DOHH2 (cell line): ENCODE data around the gene SUOX.
A peak's percentile ranks its signal among the peaks of the same experiment; 100 is the strongest.

Experiments used
- H3F3A ChIP-seq: fragments of 200-600 bp; sonication (generic), shearing (Covaris generic); 2 replicates; pipeline ENCODE4 v1.6.0; 2016; ENCODE audit warnings: antibody characterized with exemption, mild to moderate bottlenecking; ENCODE audit not compliant: control insufficient read depth, insufficient read depth
- H3K27ac ChIP-seq: fragments of 200-600 bp; sonication (generic); 2 replicates; pipeline ENCODE4 v1.5.1; 2014; ENCODE audit warnings: low read depth, mild to moderate bottlenecking, low read length, moderate library complexity
- H3K27me3 ChIP-seq: fragments of 200-600 bp; sonication (generic); 2 replicates; pipeline ENCODE4 v1.6.1; 2014; ENCODE audit warnings: mild to moderate bottlenecking, low read length, mixed read lengths; ENCODE audit not compliant: control insufficient read depth
- H3K36me3 ChIP-seq: fragments of 200-600 bp; sonication (generic); 2 replicates; pipeline ENCODE4 v1.6.1; 2014; ENCODE audit warnings: mild to moderate bottlenecking, low read length, moderate library complexity, mixed read lengths; ENCODE audit not compliant: control insufficient read depth
- H3K4me1 ChIP-seq: fragments of 200-600 bp; sonication (generic); 2 replicates; pipeline ENCODE4 v1.6.1; 2014; ENCODE audit warnings: mild to moderate bottlenecking, low read length, mixed read lengths; ENCODE audit not compliant: control insufficient read depth
- H3K4me2 ChIP-seq: fragments of 200-600 bp; sonication (generic); 2 replicates; pipeline ENCODE4 v1.6.0; 2014; ENCODE audit warnings: mild to moderate bottlenecking, low read length, moderate library complexity
- H3K4me3 ChIP-seq: fragments of 200-600 bp; sonication (generic); 2 replicates; pipeline ENCODE4 v1.5.1; 2014; ENCODE audit warnings: mild to moderate bottlenecking, low read length, mixed read lengths
- H3K79me2 ChIP-seq: fragments of 200-600 bp; sonication (generic); 2 replicates; pipeline ENCODE4 v1.6.1; 2014; ENCODE audit warnings: mild to moderate bottlenecking, low read length, mixed read lengths; ENCODE audit not compliant: control insufficient read depth
- H3K9me2 ChIP-seq: fragments of 200-600 bp; sonication (generic); replicated peaks from 2 replicates; pipeline ENCODE4 v1.6.1; 2014; ENCODE audit warnings: mild to moderate bottlenecking, low read length, mixed read lengths; ENCODE audit not compliant: control insufficient read depth
- H3K9me3 ChIP-seq: fragments of 200-600 bp; sonication (generic); 2 replicates; pipeline ENCODE4 v1.6.1; 2014; ENCODE audit warnings: antibody characterized with exemption, low read length, mixed read lengths; ENCODE audit not compliant: control insufficient read depth, insufficient read depth
- H4K20me1 ChIP-seq: fragments of 200-600 bp; sonication (generic); 2 replicates; pipeline ENCODE4 v1.6.0; 2014; ENCODE audit warnings: low read depth, mild to moderate bottlenecking, antibody characterized with exemption, low read length, moderate library complexity; ENCODE audit not compliant: control insufficient read depth, insufficient read depth
- EZH2phosphoT487 ChIP-seq: fragments of 200-600 bp; sonication (generic); IDR thresholded peaks from 2 replicates; pipeline ENCODE4 v1.6.1; 2017; ENCODE audit warnings: borderline replicate concordance, mild to moderate bottlenecking, antibody characterized with exemption, low read length, moderate library complexity, mixed read lengths
- TF ChIP-seq, protein P1 (sequence below): fragments of 200-600 bp; sonication (generic); IDR thresholded peaks from one replicate; pipeline ENCODE4 v1.5.1; 2014; ENCODE audit warnings: antibody characterized with exemption, mild to moderate bottlenecking, low read depth, low read length; ENCODE audit not compliant: poor library complexity, severe bottlenecking

SUOX gene

DNA sequence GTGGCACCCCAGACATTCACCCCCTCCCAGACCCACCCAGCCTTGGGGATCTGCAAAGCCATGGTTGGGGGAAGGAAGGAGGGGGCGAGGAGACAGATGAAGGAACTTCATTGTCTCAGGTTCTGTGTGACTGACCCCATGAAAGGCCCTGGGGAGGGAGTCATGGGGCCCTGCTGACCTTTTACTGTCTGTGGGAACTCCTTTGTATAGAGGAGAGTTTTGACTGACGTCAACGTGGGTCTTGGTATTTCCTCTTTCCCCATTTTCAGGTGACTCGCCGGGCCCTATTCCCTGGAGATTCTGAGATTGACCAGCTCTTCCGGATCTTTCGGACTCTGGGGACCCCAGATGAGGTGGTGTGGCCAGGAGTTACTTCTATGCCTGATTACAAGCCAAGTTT, 26.3 kb upstream of the SUOX start:
- Histone ChIP-seq H3K9me2 (no peaks in the 10 kb centered on the region), H3F3A (peaks cover 8% of the 10 kb centered on the region; the same call in 1 of the 2 replicates), H3K9me3 (no peaks in the 10 kb centered on the region), H4K20me1 (no peaks in the 10 kb centered on the region), H3K4me3 (no peak overlapping the region), H3K27me3 (no peaks in the 10 kb centered on the region), H3K4me1 (peaks cover 41% of the 10 kb centered on the region), H3K27ac (no peak overlapping the region), H3K4me2 (no peak overlapping the region), H3K79me2 (peaks cover 34% of the 10 kb centered on the region), H3K36me3 (peaks cover 62% of the 10 kb centered on the region)
- TF ChIP-seq EZH2phosphoT487: no peak
- TF ChIP-seq, protein P1, sequence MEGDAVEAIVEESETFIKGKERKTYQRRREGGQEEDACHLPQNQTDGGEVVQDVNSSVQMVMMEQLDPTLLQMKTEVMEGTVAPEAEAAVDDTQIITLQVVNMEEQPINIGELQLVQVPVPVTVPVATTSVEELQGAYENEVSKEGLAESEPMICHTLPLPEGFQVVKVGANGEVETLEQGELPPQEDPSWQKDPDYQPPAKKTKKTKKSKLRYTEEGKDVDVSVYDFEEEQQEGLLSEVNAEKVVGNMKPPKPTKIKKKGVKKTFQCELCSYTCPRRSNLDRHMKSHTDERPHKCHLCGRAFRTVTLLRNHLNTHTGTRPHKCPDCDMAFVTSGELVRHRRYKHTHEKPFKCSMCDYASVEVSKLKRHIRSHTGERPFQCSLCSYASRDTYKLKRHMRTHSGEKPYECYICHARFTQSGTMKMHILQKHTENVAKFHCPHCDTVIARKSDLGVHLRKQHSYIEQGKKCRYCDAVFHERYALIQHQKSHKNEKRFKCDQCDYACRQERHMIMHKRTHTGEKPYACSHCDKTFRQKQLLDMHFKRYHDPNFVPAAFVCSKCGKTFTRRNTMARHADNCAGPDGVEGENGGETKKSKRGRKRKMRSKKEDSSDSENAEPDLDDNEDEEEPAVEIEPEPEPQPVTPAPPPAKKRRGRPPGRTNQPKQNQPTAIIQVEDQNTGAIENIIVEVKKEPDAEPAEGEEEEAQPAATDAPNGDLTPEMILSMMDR: no peak

DNA sequence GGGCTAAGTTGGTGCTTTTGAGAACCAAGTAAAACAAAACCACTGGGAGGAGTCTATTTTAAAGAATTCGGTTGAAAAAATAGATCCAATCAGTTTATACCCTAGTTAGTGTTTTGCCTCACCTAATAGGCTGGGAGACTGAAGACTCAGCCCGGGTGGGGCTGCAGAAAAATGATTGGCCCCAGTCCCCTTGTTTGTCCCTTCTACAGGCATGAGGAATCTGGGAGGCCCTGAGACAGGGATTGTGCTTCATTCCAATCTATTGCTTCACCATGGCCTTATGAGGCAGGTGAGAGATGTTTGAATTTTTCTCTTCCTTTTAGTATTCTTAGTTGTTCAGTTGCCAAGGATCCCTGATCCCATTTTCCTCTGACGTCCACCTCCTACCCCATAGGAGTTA, 25.0 kb upstream of the SUOX start:
- no peaks in the 10 kb centered on the region; the same call in 1 of the 2 replicates for H4K20me1 ChIP-seq
- no peaks in the 10 kb centered on the region for H3K9me3 ChIP-seq
- no peak for TF ChIP-seq EZH2phosphoT487
- TF ChIP-seq, protein P1: no peak
- H3K27ac ChIP-seq: peak overlapping the region; percentile 53
- H3K4me2 ChIP-seq: peak overlapping the region; percentile 88
- peaks cover 64% of the 10 kb centered on the region for H3K36me3 ChIP-seq
- H3K4me3 ChIP-seq: peak overlapping the region; percentile 88; the same call in 1 of the 2 replicates
- H3K9me2 ChIP-seq: no peaks in the 10 kb centered on the region
- peaks cover 42% of the 10 kb centered on the region for H3K79me2 ChIP-seq
- H3K27me3 ChIP-seq: no peaks in the 10 kb centered on the region
- peaks cover 34% of the 10 kb centered on the region for H3K4me1 ChIP-seq
- H3F3A ChIP-seq: peaks cover 8% of the 10 kb centered on the region; the same call in 1 of the 2 replicates

DNA sequence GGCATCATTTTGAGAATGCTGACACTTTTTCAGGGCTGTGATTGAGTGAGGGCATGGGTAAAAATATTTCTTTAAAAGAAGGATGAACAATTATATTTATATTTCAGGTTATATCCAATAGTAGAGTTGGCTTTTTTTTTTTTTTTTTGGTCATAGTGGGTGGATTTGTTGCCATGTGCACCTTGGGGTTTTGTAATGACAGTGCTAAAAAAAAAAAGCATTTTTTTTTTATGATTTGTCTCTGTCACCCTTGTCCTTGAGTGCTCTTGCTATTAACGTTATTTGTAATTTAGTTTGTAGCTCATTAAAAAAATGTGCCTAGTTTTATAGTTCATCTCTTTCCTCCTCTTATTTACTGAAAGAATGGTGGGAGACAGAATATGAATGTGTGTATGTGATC, 24.6 kb upstream of the SUOX start:
- Histone ChIP-seq H3K79me2 (peaks cover 42% of the 10 kb centered on the region), H3K4me2 (peak overlapping the region; percentile 88), H3K27me3 (no peaks in the 10 kb centered on the region), H3K27ac (peak overlapping the region; percentile 53), H3K36me3 (peaks cover 61% of the 10 kb centered on the region), H3K9me3 (no peaks in the 10 kb centered on the region), H3K4me3 (peak overlapping the region; percentile 88), H3K9me2 (no peaks in the 10 kb centered on the region), H4K20me1 (no peaks in the 10 kb centered on the region; the same call in 1 of the 2 replicates), H3K4me1 (peaks cover 34% of the 10 kb centered on the region), H3F3A (peaks cover 8% of the 10 kb centered on the region; the same call in 1 of the 2 replicates)
- TF ChIP-seq, protein P1: no peak
- no peak for TF ChIP-seq EZH2phosphoT487
